Erythroblast (primary cell): ENCODE results near the gene CHMP4B.

ENCODE experiments used
- GATA1 ChIP-seq: IDR thresholded peaks from 2 replicates; pipeline ENCODE4 v1.6.1; 2011; ENCODE audit warnings: low read depth, mild to moderate bottlenecking, control low read depth, low read length, moderate library complexity
- POLR2A ChIP-seq: IDR thresholded peaks from 2 replicates; pipeline ENCODE4 v1.6.1; 2011; ENCODE audit warnings: mild to moderate bottlenecking, low read length

DNA sequence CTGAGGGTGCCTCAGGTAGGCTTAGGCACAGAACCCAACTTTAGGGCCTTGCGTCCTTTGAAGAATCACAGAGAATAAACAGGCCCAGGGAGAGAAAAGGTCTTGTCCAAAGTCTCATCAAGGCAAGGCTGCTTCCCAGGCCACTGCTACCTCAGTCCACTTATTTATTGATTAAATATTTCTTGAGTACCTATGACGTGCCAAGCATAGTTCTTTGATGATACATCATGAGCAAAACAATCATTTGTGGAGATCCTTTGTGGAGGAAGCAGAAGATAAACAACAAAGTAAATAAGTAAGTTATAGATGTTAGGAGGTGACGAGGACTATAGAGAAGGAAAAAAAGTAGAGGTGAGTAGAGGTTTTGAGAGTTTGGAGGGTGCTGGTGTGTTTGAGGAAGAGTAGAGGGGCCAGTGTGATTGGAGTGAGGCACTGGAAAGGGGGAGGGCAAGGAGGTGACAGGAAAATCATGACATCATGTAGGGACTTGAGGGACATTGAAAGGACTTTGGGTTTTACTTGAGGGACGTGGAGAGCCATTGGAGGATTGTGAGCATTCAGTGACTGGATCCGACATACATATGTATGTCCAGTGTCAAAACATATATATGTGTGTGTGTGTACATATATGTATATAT lies 14.1 kb upstream of the CHMP4B start:
- TF ChIP-seq POLR2A (no peak), GATA1 (no peak)
